NCI-H146 (cell line): Measurements from ENCODE around the gene KLF9.
"Not testable (repeated sequence)": the region's sequence is repeated elsewhere in the genome, so short reads cannot be mapped to it uniquely, and the experiment has no call there.

Experiments used
- DNase-seq: peaks from one replicate; lab custom pipeline; 2025; lab: John Stamatoyannopoulos, UW

KLF9 gene

DNA sequence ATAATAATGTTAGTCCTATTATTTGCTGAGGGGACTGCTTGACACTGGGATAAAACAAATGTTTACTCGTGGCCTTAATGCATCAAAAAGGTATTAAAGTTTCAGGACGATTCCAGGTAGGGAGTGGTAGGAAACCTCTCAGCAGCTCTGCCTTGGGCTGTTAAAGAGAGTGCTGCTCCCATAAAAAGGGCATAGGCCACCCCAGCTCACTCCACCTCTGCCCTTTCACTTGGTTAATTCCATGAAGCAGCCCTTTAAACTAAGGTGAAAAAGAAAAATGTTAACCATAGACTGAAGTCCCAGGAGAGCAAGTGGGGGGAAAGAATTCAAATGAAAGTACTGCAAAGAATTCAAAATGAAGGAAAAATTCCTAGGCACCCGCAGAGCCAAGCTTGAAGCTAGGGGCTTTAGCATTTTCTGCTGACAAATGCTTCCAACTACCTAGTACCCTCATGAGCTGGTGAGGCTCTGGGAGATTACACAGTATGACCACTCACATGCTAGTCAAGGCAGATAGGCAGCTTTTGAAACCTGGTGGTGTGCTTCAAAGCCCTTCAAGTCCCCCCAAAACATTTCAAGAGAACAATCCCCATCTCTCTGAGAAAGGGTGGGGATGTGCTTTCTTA lies 8.5 kb downstream of the KLF9 start:
- no peak for DNase-seq

DNA sequence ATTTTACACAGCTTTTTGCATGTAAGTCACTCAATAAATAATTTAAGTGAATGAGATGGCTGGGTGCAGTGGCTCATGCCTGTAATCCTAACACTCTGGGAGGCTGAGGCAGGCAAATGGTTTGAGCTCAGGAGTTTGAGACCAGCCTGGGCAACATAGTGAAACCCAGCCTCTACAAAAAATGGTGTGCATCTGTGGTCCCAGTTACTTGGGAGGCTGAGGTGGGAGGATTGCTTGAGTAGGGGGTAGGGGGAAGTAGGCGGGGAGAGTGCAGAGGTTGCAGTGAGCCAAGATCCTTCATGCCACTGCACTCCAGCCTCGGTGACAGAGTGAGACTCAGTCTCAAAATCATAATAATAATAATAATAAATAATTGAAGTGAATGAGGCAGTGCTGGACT lies 10.2 kb downstream of the KLF9 start:
- no peak for DNase-seq

- no peak for DNase-seq
These were observed 10.8 kb downstream of the KLF9 start for GRCh38 chr9:70403618-70404025.

- no peak for DNase-seq
These were observed 11.3 kb downstream of the KLF9 start for GRCh38 chr9:70403166-70403565.

DNA sequence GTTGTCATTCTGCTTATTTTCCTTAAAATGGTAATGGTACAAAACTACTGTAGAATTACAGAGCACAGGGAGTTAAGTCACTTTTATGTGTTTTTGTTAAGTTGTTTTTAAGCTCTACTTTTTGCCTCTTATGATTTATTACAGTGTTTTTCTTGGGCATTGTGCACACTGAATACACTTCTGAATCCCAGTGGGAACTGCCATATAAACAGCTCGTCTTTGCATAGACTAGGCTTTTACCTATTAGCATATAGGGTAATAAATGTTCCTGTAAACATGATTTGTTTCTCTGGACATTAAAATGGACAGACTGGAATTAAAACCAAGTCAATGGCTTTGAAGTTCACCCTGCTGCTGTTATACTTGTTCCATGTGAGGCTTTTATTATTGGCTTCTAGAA lies 12.2 kb downstream of the KLF9 start:
- no peak for DNase-seq

- not testable (repeated sequence) for DNase-seq
These were observed 13.2 kb downstream of the KLF9 start for GRCh38 chr9:70401241-70401640.

GRCh38 chr9:70400107-70400892 lies 14.2 kb downstream of the KLF9 start:
- DNase-seq = no peak

DNA sequence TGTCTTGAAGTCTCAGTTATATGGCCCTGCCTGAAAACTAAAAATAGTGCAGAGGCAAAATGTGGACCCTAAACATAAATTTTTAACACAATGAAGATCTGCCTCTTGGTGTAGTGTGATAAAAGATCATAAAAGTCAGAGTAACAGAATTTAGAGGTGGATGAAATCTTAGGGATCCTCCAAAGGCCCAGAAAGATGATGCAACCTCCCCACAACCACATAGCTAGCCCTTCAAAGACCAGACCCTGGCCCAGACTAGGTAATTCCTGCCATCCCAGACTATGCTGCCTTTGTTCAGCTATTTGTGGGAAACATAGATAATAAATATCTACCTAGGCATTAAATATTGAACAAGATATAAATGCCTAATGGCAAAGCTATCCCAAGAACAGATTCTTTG lies 15.3 kb downstream of the KLF9 start:
- no peak for DNase-seq

DNA sequence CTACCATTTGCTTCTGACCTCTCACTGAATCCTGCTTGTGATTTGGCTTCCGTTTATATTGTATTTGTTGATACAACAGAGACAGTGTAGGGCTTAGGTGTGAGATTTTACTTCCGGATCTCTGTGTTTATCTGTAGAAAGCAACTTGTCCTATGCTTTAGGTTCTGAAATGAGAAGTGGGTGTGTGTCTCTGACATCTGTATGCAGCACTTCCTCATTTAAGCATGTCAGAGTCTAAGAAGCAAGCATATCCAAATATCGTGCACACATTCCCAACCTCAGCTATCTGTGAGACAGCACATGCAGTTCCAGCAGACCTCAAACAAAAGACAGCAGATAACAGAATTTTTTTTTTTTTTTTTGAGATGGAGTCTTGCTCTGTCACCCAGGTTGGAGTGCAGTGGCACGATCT lies 16.3 kb downstream of the KLF9 start:
- DNase-seq = no peak

GRCh38 chr9:70395652-70396051 lies 18.8 kb downstream of the KLF9 start:
- DNase-seq = no peak

DNA sequence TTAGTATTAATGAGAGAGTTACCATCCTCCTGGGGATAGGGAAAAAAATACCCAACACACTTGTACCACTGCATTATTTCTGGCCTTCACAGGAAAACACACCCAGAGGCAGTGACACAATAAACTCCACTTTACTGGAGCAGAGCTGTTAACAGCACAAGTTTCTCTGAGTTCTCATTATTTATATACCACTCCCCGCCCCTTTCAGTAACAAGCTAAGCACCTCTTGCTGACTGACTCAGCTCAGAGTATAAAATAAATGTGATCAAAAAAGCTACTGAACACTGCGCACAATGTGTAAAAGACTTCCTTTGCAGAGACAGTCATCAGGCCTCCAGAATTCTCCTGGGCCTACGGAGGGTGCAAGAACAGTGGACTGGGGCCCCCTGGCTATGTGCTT lies 21.6 kb downstream of the KLF9 start:
- no peak for DNase-seq

DNA sequence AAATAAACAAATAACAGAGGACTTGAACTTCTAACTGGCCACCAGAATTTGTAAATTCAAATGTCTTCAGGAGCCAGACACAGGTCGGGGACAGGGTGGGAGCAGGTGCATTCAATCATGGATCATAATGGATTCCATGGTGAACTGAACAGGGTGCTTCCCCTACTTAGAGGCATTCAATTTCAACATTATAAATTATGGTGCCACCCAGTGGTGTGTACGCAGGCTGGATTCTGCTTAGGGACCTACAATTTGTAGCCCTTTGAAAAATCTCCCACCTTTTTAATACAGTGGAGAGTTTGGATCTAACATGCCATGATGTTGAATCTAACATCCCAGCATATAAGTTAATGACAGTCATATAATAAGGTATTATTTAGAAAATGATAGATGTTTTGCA lies 22.3 kb downstream of the KLF9 start:
- DNase-seq = no peak

- no peak for DNase-seq
These were observed 23.5 kb downstream of the KLF9 start for GRCh38 chr9:70390933-70391341.

- DNase-seq = no peak
These were observed 24.7 kb downstream of the KLF9 start for GRCh38 chr9:70389621-70390266.

DNA sequence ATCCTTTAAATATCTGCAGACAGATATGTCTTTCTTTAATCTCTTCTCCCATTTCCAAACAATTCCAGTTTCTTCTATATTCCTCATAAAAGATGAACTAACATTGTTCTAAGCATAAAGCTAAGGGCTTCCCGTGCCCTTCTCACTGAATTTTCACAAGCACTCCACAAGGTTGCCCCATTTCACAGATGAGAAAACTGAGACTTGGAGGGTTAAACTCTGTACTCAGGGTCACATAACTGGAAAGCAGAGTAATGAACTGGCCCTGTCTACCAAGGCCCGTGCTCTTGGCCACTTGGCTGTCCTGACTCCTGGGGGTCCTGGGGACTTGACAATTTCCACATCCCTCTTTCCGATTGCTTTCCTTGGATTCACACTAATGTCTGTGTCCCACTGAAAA lies 25.3 kb downstream of the KLF9 start:
- no peak for DNase-seq

DNA sequence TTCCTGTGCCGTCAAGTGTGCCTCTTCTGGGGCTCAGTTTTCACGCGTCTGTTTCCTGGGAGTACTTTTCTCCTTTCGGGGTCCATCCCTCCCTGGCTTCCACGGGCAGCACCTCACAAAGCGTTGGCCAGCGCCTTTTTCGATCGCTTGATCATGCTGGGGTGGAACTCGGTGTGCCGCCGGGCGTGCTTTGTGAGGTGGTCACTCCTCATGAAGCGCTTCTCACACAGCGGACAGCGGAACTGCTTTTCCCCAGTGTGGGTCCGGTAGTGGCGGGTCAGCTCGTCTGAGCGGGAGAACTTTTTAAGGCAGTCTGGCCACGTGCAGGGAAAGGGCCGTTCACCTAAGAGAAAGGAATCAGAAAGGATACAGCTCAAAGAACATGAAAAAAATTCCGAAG lies 26.8 kb downstream of the KLF9 start:
- DNase-seq = no peak

DNA sequence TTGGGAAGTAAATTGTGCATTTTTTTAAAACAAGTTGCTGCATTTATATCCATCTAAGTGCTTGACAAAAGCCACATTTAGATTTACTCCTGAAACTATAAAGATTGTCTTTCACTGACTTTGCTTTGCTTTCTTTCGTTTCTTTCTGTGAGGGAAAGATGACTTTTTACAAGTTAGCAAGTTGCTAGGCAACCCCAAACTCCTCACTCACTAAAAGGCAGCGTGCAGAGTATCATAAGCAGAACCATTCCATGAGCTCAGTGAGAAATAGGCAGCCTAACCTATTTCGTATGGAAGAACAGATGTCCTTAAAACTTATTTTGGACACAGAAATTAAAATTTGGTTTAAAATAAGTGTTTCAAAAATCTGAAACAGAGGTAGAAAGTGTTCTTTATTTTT lies 29.0 kb downstream of the KLF9 start:
- no peak for DNase-seq

DNA sequence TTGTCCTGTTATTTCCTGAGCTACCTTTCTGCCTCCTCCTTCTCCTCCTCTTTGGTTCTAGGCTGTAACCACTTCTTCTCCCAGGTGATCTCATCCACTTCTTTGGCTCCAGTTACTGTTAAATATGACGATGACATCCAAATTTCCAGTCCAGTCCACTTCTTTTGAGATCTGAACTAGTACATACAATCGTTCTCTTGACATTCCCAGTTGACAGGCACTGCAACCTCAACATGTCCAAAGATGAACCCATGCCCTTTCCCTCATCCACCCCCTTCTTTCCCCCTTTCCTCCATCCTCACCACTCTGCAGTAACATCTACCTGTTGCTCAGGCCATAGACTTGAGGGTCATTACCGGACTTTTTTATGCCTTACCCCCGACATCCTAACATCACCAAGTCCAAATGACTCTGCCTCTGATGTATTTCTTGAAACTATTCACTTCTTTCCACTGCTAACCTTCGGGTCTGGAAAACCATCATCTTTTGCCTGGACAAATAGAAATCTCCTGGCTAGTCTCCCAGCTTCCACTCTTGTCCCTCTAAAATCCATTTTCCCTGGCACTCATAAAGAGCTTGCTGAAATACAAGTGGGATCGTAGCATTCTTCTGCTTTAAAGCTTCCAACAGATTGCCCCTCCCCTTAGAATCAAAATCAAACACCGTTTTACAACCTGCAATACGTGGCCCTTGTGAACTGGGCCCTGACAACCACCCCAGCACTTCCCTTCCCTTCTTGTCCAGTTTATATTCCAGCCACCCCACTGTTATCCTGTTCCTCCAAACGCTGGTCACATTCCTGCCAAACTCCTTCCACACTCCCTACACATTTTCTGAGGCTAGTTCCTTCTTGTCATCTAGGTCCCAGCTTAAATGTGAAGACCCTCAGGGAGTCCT lies 31.5 kb downstream of the KLF9 start:
- no peak for DNase-seq

DNA sequence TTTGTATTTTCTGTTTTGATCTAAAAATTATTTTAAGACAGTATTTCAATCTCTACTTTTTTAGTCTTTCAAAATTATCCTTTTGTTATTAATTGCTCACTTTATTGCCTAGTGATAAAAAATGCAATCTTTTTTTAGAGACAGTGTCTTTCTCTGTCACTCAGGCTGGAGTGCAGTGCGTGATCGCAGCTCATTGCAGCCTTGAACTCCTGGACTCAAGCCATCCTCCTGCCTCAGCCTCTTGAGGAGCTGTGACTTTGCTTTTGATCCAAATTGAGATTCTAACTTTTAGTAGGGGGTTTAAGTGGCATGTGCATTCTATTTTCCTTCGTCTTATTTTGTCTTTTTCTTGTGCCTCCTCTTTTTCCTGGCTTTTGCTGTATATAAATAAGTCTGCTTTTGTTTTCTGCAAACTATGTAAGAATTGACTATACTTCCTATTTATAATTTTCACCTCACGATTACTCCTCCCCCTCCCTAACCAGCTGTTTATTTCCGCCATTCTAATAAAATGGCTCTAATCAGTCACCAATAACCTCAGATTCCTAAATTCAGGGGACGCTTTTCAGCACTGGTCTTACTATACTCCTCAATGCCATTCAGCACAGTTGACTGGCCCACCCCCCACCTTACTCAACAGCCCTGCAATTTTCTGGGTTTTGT lies 32.3 kb downstream of the KLF9 start:
- no peak for DNase-seq

DNA sequence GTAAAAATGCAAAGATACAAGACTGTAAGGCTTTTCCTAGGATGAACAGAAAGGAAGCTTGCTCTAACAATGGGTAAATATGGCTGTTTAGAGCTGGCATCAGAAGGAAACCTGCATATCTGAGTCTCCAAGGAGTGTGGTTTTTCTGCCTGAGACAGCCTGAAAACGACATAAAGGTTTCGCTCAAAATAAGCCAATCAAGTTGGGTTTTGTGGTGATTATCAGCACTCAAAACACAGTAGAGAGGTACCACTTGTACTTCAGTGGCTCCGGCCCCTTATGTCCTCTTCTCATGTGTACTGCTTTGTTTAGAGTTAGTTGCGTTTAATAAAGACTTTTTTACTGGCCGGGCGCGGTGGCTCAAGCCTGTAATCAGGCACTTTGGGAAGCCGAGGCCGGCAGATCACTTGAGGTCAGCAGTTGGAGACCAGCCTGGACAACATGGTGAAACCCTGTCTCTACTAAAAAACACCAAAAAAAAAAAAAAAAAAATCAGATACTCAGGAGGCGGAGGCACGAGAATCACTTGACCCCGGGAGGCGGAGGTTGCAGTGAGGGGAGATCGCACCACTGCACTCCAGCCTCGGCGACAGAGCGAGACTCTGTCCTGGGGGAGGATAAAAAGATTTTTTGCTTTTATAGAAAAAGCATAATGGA lies 39.4 kb downstream of the KLF9 start:
- no peak for DNase-seq

GRCh38 chr9:70367305-70367930 lies 47.0 kb downstream of the KLF9 start:
- no peak for DNase-seq
